Dendritic cell treated with granulocyte-macrophage colony-stimulating factor and Interleukin-4, amounts not matched to agents 40 ng/mL and 50 ng/mL, for 4 days (primary cell): ENCODE data around the gene SPINK2.

ENCODE experiments used
- H3K27ac Mint-ChIP-seq: one replicate; pipeline ENCODE4 v1.8.0; 2022; ENCODE audit warnings: mild to moderate bottlenecking, mixed read lengths
- H3K27me3 Mint-ChIP-seq: one replicate; pipeline ENCODE4 v1.8.0; 2022; ENCODE audit warnings: mild to moderate bottlenecking, mixed read lengths
- H3K36me3 Mint-ChIP-seq: one replicate; pipeline ENCODE4 v1.8.0; 2022; ENCODE audit warnings: low read depth, mixed read lengths
- H3K4me1 Mint-ChIP-seq: one replicate; pipeline ENCODE4 v1.8.0; 2022; ENCODE audit warnings: low read depth, mixed read lengths
- H3K4me3 Mint-ChIP-seq: one replicate; pipeline ENCODE4 v1.8.0; 2022; ENCODE audit warnings: mild to moderate bottlenecking, moderate library complexity, mixed read lengths
- H3K9me3 Mint-ChIP-seq: one replicate; pipeline ENCODE4 v1.8.0; 2022; ENCODE audit warnings: mixed read lengths
- intact Hi-C: fragments of 100-400 bp; cut with micrococcal nuclease; formaldehyde crosslinking; loops from one replicate; pipeline ENCODE4 v1.15.0; 2022

Gene SPINK2

DNA sequence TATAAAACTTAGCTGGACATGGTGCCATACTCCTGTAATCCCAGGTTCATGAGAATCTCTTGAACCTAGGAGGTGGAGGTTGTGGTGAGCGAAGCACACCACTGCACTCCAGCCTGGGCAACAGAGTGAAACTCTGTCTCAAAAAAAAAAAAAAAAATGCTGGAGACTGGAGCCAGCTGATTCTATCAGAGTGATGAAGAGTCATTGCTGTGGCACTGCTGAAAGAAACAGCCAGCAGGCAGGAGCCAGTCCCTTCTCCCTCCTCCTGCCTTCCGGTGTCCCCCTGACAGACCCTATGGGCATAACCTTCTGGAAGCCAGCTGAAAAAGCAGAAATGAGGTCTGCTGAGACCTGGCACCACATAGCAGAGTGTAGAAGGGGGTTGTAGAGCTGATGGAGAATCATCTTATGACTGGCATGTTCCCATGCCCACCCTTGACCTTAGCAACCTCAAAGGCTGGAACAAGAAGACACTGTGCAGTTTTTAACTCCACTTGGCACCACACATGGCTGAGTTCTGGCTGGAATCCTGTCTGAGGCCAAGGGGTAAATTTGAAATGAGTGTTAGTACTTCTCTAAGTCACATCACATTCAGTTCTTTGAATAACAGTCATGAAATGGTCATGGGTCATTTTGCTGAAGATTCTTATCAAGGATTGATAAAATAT lies 2.6 kb upstream of the SPINK2 start:
- no peaks in the 10 kb centered on the region for H3K9me3 Mint-ChIP-seq

GRCh38 chr4:56818797-56819196 lies 2.7 kb downstream of the SPINK2 start:
- Mint-ChIP-seq H3K27me3 (peaks cover 34% of the 10 kb centered on the region), H3K27ac (no peak overlapping the region)
- intact Hi-C loops, result no loop called here

More for the DNA sequence above, 2.6 kb upstream of the SPINK2 start:
- intact Hi-C loops, result no loop called here
- Mint-ChIP-seq H3K4me3 (no peak overlapping the region), H3K36me3 (no peaks in the 10 kb centered on the region), H3K27ac (no peak overlapping the region), H3K27me3 (peaks cover 34% of the 10 kb centered on the region), H3K4me1 (peaks cover 22% of the 10 kb centered on the region)

DNA sequence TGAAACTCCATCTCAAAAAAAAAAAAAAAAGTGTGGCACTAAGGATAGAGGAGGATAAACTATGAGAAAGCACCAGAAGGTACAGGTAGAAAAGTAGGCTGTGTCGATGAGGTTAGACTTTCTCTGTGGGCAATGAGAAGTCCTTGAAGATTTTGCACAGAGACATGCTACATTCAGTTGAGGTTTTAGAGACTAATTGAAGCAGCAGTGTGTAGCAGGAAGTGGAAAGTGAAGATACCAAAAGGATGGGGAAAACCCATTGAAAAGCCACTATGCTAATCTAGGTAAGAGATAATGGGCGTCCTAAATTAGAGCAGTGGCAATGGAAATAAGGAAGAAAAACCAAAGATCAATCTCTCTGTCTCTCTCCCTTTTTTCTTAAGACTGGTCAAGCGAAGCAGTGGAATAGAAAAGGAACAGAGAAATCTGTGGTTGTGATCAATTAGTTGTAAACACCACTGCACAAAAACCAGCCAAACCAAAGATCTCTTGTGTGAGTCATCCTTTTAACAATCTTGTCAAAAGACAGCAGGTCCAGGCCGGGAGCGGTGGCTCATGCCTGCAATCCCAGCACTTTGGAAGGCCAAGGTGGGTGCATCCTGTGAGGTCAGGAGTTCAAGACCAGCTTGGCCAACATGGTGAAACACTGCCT lies 3.5 kb downstream of the SPINK2 start:
- no peak overlapping the region for H3K27ac Mint-ChIP-seq
- H3K36me3 Mint-ChIP-seq, result no peaks in the 10 kb centered on the region
- no peaks in the 10 kb centered on the region for H3K9me3 Mint-ChIP-seq
- intact Hi-C loops, result no loop called here
- H3K4me3 Mint-ChIP-seq, result no peak overlapping the region
- peaks cover 25% of the 10 kb centered on the region for H3K4me1 Mint-ChIP-seq
- H3K27me3 Mint-ChIP-seq, result peaks cover 31% of the 10 kb centered on the region

More at GRCh38 chr4:56818797-56819196, 2.7 kb downstream of the SPINK2 start:
- no peak overlapping the region for H3K4me3 Mint-ChIP-seq
- peaks cover 25% of the 10 kb centered on the region for H3K4me1 Mint-ChIP-seq
- no peaks in the 10 kb centered on the region for H3K36me3 Mint-ChIP-seq
- no peaks in the 10 kb centered on the region for H3K9me3 Mint-ChIP-seq

- H3K27me3 Mint-ChIP-seq, result peaks cover 5% of the 10 kb centered on the region
- H3K4me3 Mint-ChIP-seq, result no peak overlapping the region
- no peak overlapping the region for H3K27ac Mint-ChIP-seq
- H3K4me1 Mint-ChIP-seq, result peaks cover 22% of the 10 kb centered on the region
- intact Hi-C loops, result loop anchor here (10.0 kb wide), 2 partner anchors 152 to 382 kb away; no protein-coding TSS in a partner anchor
- H3K36me3 Mint-ChIP-seq, result no peaks in the 10 kb centered on the region
- H3K9me3 Mint-ChIP-seq, result no peaks in the 10 kb centered on the region
Measured at GRCh38 chr4:56806666-56807065, 14.8 kb downstream of the SPINK2 start.

GRCh38 chr4:56804551-56804950 lies 16.9 kb downstream of the SPINK2 start:
- H3K4me1 Mint-ChIP-seq, result peaks cover 24% of the 10 kb centered on the region
- no peak overlapping the region for H3K4me3 Mint-ChIP-seq
- peaks cover 5% of the 10 kb centered on the region for H3K27me3 Mint-ChIP-seq
- peaks cover 6% of the 10 kb centered on the region for H3K36me3 Mint-ChIP-seq
- intact Hi-C loops, result loop anchor here (10.0 kb wide), 2 partner anchors 150 to 380 kb away; no protein-coding TSS in a partner anchor
- H3K9me3 Mint-ChIP-seq, result no peaks in the 10 kb centered on the region
- H3K27ac Mint-ChIP-seq, result no peak overlapping the region

DNA sequence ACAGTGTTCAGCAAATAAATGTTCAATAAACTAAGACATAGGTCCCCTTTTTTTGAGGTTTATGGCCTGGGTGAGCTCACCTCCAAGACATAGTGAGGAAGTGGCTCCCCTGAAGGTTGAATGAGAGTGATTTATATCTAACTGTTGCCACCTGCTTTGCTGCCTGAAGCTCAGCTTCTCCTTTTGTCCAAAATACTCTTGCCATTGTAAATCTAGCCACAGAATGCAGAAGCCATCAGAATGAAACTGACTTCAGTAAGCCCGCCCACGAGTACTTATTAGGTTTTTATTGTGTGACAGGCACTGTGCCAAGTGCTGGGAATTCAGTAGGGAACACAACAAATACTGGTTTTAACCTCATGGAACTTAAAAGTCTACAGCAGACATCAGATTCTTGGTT lies 18.0 kb downstream of the SPINK2 start:
- peaks cover 6% of the 10 kb centered on the region for H3K36me3 Mint-ChIP-seq
- intact Hi-C loops, result loop anchor here (10.0 kb wide), 2 partner anchors 149 to 379 kb away; no protein-coding TSS in a partner anchor
- H3K4me3 Mint-ChIP-seq, result no peak overlapping the region
- H3K27me3 Mint-ChIP-seq, result peaks cover 5% of the 10 kb centered on the region
- no peaks in the 10 kb centered on the region for H3K9me3 Mint-ChIP-seq
- H3K27ac Mint-ChIP-seq, result no peak overlapping the region
- H3K4me1 Mint-ChIP-seq, result peaks cover 29% of the 10 kb centered on the region

DNA sequence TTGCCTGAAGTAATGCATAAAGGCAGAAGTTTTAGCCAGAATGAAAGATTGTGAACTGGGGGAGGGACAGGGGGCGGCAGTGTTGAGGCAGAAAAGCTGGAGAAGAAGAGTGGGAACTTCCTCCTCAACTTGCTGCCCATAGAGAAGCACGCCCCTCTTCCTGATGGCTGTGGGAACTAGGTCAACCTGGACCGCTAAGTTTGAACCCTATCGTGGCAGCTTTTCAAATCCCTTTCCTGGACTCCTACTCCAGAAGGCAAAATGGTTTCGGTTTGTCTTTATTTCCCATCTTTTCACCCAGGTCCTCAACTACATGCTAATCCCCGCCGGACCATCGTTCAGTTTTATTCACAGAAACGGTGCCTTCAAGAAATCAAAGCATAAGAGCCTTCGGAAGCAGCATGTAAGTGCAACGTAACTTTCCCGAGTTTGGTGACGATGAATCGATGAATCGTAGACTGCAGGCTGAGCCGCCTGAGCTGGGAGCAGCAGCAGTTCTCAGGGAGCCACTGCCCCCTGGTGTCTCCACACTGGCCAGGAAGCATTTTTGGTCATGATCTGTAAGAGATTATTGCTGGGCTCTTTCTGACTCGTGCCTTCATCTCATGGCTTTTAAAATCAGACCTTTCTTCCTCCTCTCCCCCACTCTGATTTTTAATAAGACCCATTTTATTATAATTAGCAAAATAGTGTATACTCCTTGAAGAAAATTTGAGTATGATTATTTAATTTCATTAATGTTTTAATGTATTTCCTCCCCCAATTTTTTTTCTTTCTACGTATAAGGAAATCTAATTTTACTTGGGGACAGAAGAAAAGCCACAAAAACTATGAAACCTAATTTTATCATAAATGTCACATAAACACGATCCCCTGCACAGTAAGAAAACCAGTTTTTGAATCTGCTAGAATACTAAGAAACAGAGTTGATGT lies 21.4 kb downstream of the SPINK2 start:
- H3K4me3 Mint-ChIP-seq, result peak overlapping the region; percentile 90
- intact Hi-C loops, result loop anchor here (1.0 to 10.0 kb wide), 3 partner anchors 145 to 375 kb away; no protein-coding TSS in a partner anchor
- H3K36me3 Mint-ChIP-seq, result peaks cover 6% of the 10 kb centered on the region
- H3K4me1 Mint-ChIP-seq, result peaks cover 22% of the 10 kb centered on the region
- H3K9me3 Mint-ChIP-seq, result no peaks in the 10 kb centered on the region
- H3K27ac Mint-ChIP-seq, result peak overlapping the region; percentile 83
- H3K27me3 Mint-ChIP-seq, result no peaks in the 10 kb centered on the region

DNA sequence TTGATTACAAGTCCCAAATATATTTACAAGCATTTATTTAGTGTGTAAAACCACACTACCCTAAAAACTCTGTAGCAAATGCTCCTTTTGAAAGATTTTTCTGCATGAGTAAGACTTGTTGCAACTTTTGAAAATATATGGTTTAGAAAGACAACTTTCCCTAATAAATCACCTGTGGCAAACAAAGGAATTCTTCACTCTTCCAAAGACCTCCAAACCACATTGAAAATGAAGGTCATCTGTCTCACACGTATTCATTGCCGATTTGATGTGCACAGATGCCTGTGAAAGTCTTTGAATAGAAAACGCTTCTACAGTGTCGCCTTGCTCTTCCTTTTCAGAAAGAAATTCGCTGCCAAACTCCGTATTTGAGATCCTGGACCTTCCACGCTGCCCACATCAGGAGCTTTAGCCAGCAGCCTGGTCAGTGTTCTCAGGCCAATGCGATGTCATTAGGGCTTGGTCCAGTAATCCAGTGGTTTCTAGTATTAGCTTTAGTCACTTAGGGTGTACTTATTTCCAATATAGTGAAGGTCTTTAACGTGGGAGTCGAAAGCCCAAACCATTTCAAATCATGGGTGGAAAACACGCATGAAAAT lies 22.2 kb downstream of the SPINK2 start:
- H3K27me3 Mint-ChIP-seq, result no peaks in the 10 kb centered on the region
- intact Hi-C loops, result no loop called here
- H3K36me3 Mint-ChIP-seq, result peaks cover 6% of the 10 kb centered on the region
- H3K9me3 Mint-ChIP-seq, result no peaks in the 10 kb centered on the region
- H3K4me1 Mint-ChIP-seq, result peaks cover 20% of the 10 kb centered on the region
- peak overlapping the region; percentile 83 for H3K27ac Mint-ChIP-seq
- peak overlapping the region; percentile 90 for H3K4me3 Mint-ChIP-seq

GRCh38 chr4:56796211-56796610 lies 25.3 kb downstream of the SPINK2 start:
- H3K27ac Mint-ChIP-seq, result no peak overlapping the region
- no peaks in the 10 kb centered on the region for H3K9me3 Mint-ChIP-seq
- H3K4me1 Mint-ChIP-seq, result peaks cover 8% of the 10 kb centered on the region
- no peaks in the 10 kb centered on the region for H3K27me3 Mint-ChIP-seq
- intact Hi-C loops, result no loop called here
- H3K4me3 Mint-ChIP-seq, result no peak overlapping the region
- H3K36me3 Mint-ChIP-seq, result peaks cover 6% of the 10 kb centered on the region

GRCh38 chr4:56791316-56791715 lies 30.2 kb downstream of the SPINK2 start:
- intact Hi-C loops, result no loop called here
- Mint-ChIP-seq H3K36me3 (no peaks in the 10 kb centered on the region), H3K27ac (no peak overlapping the region), H3K4me1 (no peaks in the 10 kb centered on the region), H3K4me3 (no peak overlapping the region), H3K9me3 (no peaks in the 10 kb centered on the region), H3K27me3 (no peaks in the 10 kb centered on the region)

DNA sequence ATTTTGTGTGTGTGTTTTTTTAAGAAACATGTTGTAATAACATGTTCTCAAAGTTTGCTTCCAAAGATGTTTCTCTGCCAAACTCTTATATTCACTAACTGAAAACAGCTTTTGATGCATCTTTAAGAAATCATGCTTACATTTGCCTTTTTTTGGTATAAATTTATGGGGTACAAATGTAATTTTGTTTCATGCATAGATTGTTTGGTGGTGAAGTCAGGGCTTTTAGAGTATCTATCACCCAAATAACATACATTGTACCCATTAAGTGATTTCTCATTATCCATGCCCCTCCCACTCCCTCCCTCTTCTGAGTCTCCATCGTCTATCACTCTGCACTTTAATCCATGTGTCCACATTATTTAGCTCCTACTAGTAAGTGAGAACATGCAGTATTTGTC lies 30.8 kb downstream of the SPINK2 start:
- H3K36me3 Mint-ChIP-seq, result no peaks in the 10 kb centered on the region
- intact Hi-C loops, result no loop called here
- no peaks in the 10 kb centered on the region for H3K27me3 Mint-ChIP-seq
- no peak overlapping the region for H3K27ac Mint-ChIP-seq
- no peak overlapping the region for H3K4me3 Mint-ChIP-seq
- H3K4me1 Mint-ChIP-seq, result no peaks in the 10 kb centered on the region
- H3K9me3 Mint-ChIP-seq, result no peaks in the 10 kb centered on the region

- Mint-ChIP-seq H3K27me3 (no peaks in the 10 kb centered on the region), H3K27ac (no peak overlapping the region), H3K9me3 (no peaks in the 10 kb centered on the region), H3K36me3 (no peaks in the 10 kb centered on the region), H3K4me3 (no peak overlapping the region), H3K4me1 (no peaks in the 10 kb centered on the region)
- intact Hi-C loops, result no loop called here
Measured at GRCh38 chr4:56788081-56788480, 33.4 kb downstream of the SPINK2 start.

- H3K27me3 Mint-ChIP-seq, result no peaks in the 10 kb centered on the region
- intact Hi-C loops, result no loop called here
- no peaks in the 10 kb centered on the region for H3K36me3 Mint-ChIP-seq
- H3K27ac Mint-ChIP-seq, result no peak overlapping the region
- H3K4me3 Mint-ChIP-seq, result no peak overlapping the region
- H3K9me3 Mint-ChIP-seq, result no peaks in the 10 kb centered on the region
- H3K4me1 Mint-ChIP-seq, result no peaks in the 10 kb centered on the region
Measured at GRCh38 chr4:56787380-56787779, 34.1 kb downstream of the SPINK2 start.
